PC-9 (cell line): ENCODE measurements around the gene CARMIL1. TPM values are rescaled to one million over a fixed set of nuclear protein-coding genes. Genes with fewer than 3 reads are reported as not detected.

Source experiments
- BruUV-seq: library from RNA; stranded (reverse); fragments of 400-500 nt; replicated peaks from 2 replicates; lab custom pipeline; 2021; lab: Mats Ljungman, UMichigan
- CTCF ChIA-PET: fragments of 300-600 bp; sonication (Branson Sonifier 250); formaldehyde crosslinking; loops from one replicate; lab custom pipeline; 2022; ENCODE audit warnings: antibody characterized with exemption; lab: Charles Lee
- POLR2A ChIA-PET: fragments of 300-600 bp; sonication (Branson Sonifier 250); formaldehyde crosslinking; loops from one replicate; lab custom pipeline; 2022; ENCODE audit warnings: antibody characterized with exemption; ENCODE audit not compliant: unreplicated experiment; lab: Charles Lee
- DNase-seq, 2 experiments: peaks; one replicate each; pipeline versions ENCODE4 v3.0.0 to v3.0.0-alpha.2; 2015 to 2022; ENCODE audit warnings: mixed read lengths in 1 of 2
- H2AFZ ChIP-seq: fragments of 200-600 bp; sonication (generic); 2 replicates; pipeline ENCODE4 v1.8.1; 2017; ENCODE audit warnings: antibody characterized with exemption
- H3F3A ChIP-seq: fragments of 200-600 bp; sonication (generic); 2 replicates; pipeline ENCODE4 v1.8.1; 2017; ENCODE audit warnings: antibody characterized with exemption, mild to moderate bottlenecking, low read depth; ENCODE audit not compliant: insufficient read depth
- H3K27ac ChIP-seq: fragments of 200-600 bp; sonication (generic); 2 replicates; pipeline ENCODE4 v1.6.1; 2016; ENCODE audit warnings: mixed run types
- H3K27me3 ChIP-seq: fragments of 200-600 bp; sonication (generic); 2 replicates; pipeline ENCODE4 v1.6.1; 2016; ENCODE audit warnings: low read depth, mixed run types; ENCODE audit not compliant: insufficient read depth
- H3K36me3 ChIP-seq: fragments of 200-600 bp; sonication (generic); 2 replicates; pipeline ENCODE4 v1.6.1; 2016; ENCODE audit warnings: low read depth, mixed run types
- H3K4me1 ChIP-seq: fragments of 200-600 bp; sonication (generic); replicated peaks from 2 replicates; pipeline ENCODE4 v1.6.1; 2016; ENCODE audit warnings: mixed run types; ENCODE audit not compliant: insufficient read depth
- H3K4me2 ChIP-seq: fragments of 200-600 bp; sonication (generic); 2 replicates; pipeline ENCODE4 v1.6.1; 2017; ENCODE audit warnings: mixed run types
- H3K4me3 ChIP-seq: fragments of 200-600 bp; sonication (generic); 2 replicates; pipeline ENCODE4 v1.6.1; 2016; ENCODE audit warnings: mixed run types
- H3K79me2 ChIP-seq: fragments of 200-600 bp; sonication (generic); 2 replicates; pipeline ENCODE4 v1.6.1; 2017; ENCODE audit warnings: low read depth, mixed run types
- H3K9me2 ChIP-seq: fragments of 200-600 bp; sonication (generic); 2 replicates; pipeline ENCODE4 v1.8.1; 2017; ENCODE audit warnings: mild to moderate bottlenecking; ENCODE audit not compliant: insufficient read depth
- H3K9me3 ChIP-seq: fragments of 200-600 bp; sonication (generic); 2 replicates; pipeline ENCODE4 v1.8.1; 2016; ENCODE audit warnings: low read depth; ENCODE audit not compliant: insufficient read depth
- H4K20me1 ChIP-seq: fragments of 200-600 bp; sonication (generic); 2 replicates; pipeline ENCODE4 v1.8.1; 2017; ENCODE audit not compliant: insufficient read depth
- CTCF ChIP-seq: fragments of 200-600 bp; sonication (generic); conservative IDR thresholded peaks from 2 replicates; pipeline ENCODE4 v1.6.1; 2017; ENCODE audit warnings: mixed run types, antibody characterized with exemption, mild to moderate bottlenecking, moderate library complexity
- EZH2 ChIP-seq: fragments of 200-600 bp; sonication (generic); IDR thresholded peaks from 2 replicates; pipeline ENCODE4 v1.8.0; 2017; ENCODE audit warnings: antibody characterized with exemption, low read depth
- intact Hi-C: fragments of 100-400 bp; cut with micrococcal nuclease; formaldehyde crosslinking; loops from one replicate; pipeline ENCODE4 v1.10.0; 2022; ENCODE audit not compliant: unreplicated experiment
- total RNA-seq: library from RNA; stranded (reverse); gene quantifications from 2 replicates; pipeline ENCODE4 v1.2.3, GENCODE V29; 2021

Gene CARMIL1
- total RNA-seq, 1 experiment from 2014 or later, result 33.1 TPM

- no TSS peak for BruUV-seq
- H3K4me3 ChIP-seq, result no peak overlapping the region
- no peaks in the 10 kb centered on the region for H3K79me2 ChIP-seq
- no peaks in the 10 kb centered on the region for H3F3A ChIP-seq
- no peaks in the 10 kb centered on the region for H3K36me3 ChIP-seq
- H3K4me1 ChIP-seq, result no peaks in the 10 kb centered on the region
- 0 out of 2 replicates have a peak, but pooled peaks cover 4% of the 10 kb centered on the region for H3K9me3 ChIP-seq
- ChIA-PET CTCF (no interaction called here), POLR2A (interaction anchor here (0.6 kb wide), 1 partner anchor 9 kb away, joined by 3 read pairs; no protein-coding TSS in a partner anchor)
- no peaks in the 10 kb centered on the region for H3K9me2 ChIP-seq
- H3K4me2 ChIP-seq, result no peak overlapping the region
- H3K27me3 ChIP-seq, result no peaks in the 10 kb centered on the region
- no peaks in the 10 kb centered on the region for H4K20me1 ChIP-seq
- intact Hi-C loops, result no loop called here
- H3K27ac ChIP-seq, result no peak overlapping the region
- TF ChIP-seq EZH2 (no peak), CTCF (no peak)
- H2AFZ ChIP-seq, result no peak overlapping the region
- no peak for DNase-seq
These were observed 167.8 kb downstream of the CARMIL1 start for GRCh38 chr6:25446830-25447569.

- no peak for DNase-seq
- intact Hi-C loops, result no loop called here
- no peaks in the 10 kb centered on the region for H4K20me1 ChIP-seq
- H3K4me1 ChIP-seq, result no peaks in the 10 kb centered on the region
- no TSS peak for BruUV-seq
- no peaks in the 10 kb centered on the region for H3K79me2 ChIP-seq
- CTCF ChIA-PET, result no interaction called here
- no peak overlapping the region for H3K4me3 ChIP-seq
- no peaks in the 10 kb centered on the region for H3F3A ChIP-seq
- H2AFZ ChIP-seq, result no peak overlapping the region
- no peaks in the 10 kb centered on the region for H3K27me3 ChIP-seq
- TF ChIP-seq CTCF (no peak), EZH2 (no peak)
- no peak overlapping the region for H3K27ac ChIP-seq
- H3K9me3 ChIP-seq, result 0 out of 2 replicates have a peak, but pooled peaks cover 4% of the 10 kb centered on the region
- H3K9me2 ChIP-seq, result no peaks in the 10 kb centered on the region
- no peaks in the 10 kb centered on the region for H3K36me3 ChIP-seq
- H3K4me2 ChIP-seq, result no peak overlapping the region
- POLR2A ChIA-PET, result interaction anchor here (0.6 kb wide), 1 partner anchor 10 kb away, joined by 3 read pairs; no protein-coding TSS in a partner anchor
These were observed 168.4 kb downstream of the CARMIL1 start for GRCh38 chr6:25447570-25447929.

- TF ChIP-seq CTCF (no peak), EZH2 (no peak)
- ChIA-PET CTCF (no interaction called here), POLR2A (interaction anchor here (0.7 kb wide), 1 partner anchor 85 kb away, joined by 6 read pairs; no protein-coding TSS in a partner anchor)
- no peaks in the 10 kb centered on the region for H3K79me2 ChIP-seq
- H2AFZ ChIP-seq, result no peak overlapping the region
- no peaks in the 10 kb centered on the region for H3K36me3 ChIP-seq
- BruUV-seq, result no TSS peak
- H3K4me3 ChIP-seq, result no peak overlapping the region
- DNase-seq, result no peak
- no peaks in the 10 kb centered on the region for H4K20me1 ChIP-seq
- no peaks in the 10 kb centered on the region for H3K4me1 ChIP-seq
- no peaks in the 10 kb centered on the region for H3K9me2 ChIP-seq
- intact Hi-C loops, result no loop called here
- no peaks in the 10 kb centered on the region for H3F3A ChIP-seq
- 0 out of 2 replicates have a peak, but pooled peaks cover 4% of the 10 kb centered on the region for H3K9me3 ChIP-seq
- H3K27ac ChIP-seq, result no peak overlapping the region
- H3K27me3 ChIP-seq, result no peaks in the 10 kb centered on the region
- no peak overlapping the region for H3K4me2 ChIP-seq
These were observed 169.9 kb downstream of the CARMIL1 start for GRCh38 chr6:25448965-25449538.
